ENCODE data around the gene RNF150.

The RNF150 gene

DNA sequence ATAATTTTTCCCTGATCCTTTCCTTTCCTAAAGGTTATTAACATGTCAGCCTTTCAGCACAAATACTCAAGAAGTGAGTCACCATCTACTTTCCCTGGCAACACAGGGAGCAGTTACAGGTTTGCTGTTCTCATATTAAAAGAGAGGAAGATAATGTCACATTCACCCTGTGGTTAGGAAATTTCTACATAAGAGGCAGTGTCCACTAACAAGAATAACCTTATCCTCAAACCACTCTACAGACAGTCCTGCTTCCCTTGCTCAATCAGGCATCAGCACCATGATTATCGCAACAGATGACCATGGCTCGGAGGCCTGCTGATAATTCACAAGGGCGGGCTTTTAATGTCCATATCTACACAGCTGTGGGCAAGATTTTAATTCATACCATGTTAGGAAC, 30.9 kb downstream of the RNF150 start:
- in situ Hi-C loops (cut with HindIII; ENCODE audit: low sequenced_read_pairs), result no loop called here
- TF ChIP-seq, protein P1, sequence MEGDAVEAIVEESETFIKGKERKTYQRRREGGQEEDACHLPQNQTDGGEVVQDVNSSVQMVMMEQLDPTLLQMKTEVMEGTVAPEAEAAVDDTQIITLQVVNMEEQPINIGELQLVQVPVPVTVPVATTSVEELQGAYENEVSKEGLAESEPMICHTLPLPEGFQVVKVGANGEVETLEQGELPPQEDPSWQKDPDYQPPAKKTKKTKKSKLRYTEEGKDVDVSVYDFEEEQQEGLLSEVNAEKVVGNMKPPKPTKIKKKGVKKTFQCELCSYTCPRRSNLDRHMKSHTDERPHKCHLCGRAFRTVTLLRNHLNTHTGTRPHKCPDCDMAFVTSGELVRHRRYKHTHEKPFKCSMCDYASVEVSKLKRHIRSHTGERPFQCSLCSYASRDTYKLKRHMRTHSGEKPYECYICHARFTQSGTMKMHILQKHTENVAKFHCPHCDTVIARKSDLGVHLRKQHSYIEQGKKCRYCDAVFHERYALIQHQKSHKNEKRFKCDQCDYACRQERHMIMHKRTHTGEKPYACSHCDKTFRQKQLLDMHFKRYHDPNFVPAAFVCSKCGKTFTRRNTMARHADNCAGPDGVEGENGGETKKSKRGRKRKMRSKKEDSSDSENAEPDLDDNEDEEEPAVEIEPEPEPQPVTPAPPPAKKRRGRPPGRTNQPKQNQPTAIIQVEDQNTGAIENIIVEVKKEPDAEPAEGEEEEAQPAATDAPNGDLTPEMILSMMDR (IDR thresholded peaks at IDR 0.05; ENCODE audit: low read depth, low read length, missing control alignments), result no peak
- H3K4me3 ChIP-seq (ENCODE audit: low read depth, low read length), result no peak overlapping the region
- peak; percentile 26 for DNase-seq (ENCODE audit: low read depth)

DNA sequence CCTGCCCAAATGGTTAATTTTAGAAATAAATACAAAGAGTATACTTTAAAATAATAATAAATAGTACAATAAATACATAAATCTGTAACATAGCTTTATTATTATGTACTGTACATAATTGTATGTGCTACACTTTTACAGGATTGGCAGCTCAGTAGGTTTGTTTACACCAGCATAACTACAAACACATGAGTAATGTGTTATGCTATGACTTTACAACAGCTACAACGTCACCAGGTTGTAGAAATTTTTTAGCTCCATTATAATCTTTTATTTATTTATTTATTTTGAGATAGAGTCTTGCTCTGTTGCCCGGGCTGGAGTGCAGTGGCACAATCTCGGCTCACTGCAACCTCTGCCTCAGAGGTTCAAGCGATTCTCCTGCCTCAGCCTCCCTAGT, 31.8 kb downstream of the RNF150 start:
- TF ChIP-seq, protein P1 (IDR thresholded peaks at IDR 0.05; ENCODE audit: low read depth, low read length, missing control alignments), result no peak
- no peak for DNase-seq (ENCODE audit: low read depth)
- in situ Hi-C loops (cut with HindIII; ENCODE audit: low sequenced_read_pairs), result no loop called here
- H3K4me3 ChIP-seq (ENCODE audit: low read depth, low read length), result no peak overlapping the region

DNA sequence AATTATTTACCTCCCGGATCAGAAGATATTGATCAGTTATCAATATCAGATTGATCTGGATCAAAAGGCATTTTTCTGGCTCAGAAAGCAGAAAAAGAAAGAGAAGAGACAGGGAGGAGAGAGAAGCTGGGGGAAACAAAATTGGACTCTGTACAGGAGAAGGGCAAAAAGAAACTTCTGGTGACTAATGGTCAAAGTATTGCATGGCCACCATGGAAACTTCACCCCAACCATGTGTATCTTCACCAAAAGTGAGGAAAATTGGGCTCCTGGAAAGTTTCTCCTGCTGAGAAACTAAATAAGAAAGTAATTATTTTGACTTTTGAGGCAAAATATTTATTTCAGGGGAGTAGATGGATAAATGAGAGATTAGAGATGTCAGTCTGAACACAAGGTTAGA, 33.9 kb downstream of the RNF150 start:
- DNase-seq (ENCODE audit: low read depth), result peak; percentile 5
- H3K4me3 ChIP-seq (ENCODE audit: low read depth, low read length), result no peak overlapping the region
- TF ChIP-seq, protein P1 (IDR thresholded peaks at IDR 0.05; ENCODE audit: low read depth, low read length, missing control alignments), result no peak
- in situ Hi-C loops (cut with HindIII; ENCODE audit: low sequenced_read_pairs), result no loop called here

DNA sequence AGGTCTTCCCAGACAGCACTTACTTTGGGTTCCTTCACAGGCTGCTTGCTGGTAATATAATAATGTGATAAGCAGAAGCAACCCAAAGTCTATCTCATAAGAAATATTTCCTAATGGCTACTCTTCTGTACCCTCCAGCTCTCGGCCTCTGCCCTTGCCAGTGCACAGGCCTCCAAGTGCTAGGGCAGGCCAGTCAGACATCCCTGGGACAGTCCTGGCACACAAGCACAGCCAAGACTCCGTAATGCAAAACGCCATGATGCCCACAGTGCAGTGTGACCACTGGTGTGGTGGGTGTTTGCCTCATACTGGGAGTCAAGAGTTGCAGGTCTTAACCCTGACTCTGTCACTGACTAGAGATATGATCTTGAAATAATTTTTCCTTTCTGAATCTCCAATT, 35.1 kb downstream of the RNF150 start:
- TF ChIP-seq, protein P1 (IDR thresholded peaks at IDR 0.05; ENCODE audit: low read depth, low read length, missing control alignments), result no peak
- no peak for DNase-seq (ENCODE audit: low read depth)
- in situ Hi-C loops (cut with HindIII; ENCODE audit: low sequenced_read_pairs), result no loop called here
- no peak overlapping the region for H3K4me3 ChIP-seq (ENCODE audit: low read depth, low read length)

DNA sequence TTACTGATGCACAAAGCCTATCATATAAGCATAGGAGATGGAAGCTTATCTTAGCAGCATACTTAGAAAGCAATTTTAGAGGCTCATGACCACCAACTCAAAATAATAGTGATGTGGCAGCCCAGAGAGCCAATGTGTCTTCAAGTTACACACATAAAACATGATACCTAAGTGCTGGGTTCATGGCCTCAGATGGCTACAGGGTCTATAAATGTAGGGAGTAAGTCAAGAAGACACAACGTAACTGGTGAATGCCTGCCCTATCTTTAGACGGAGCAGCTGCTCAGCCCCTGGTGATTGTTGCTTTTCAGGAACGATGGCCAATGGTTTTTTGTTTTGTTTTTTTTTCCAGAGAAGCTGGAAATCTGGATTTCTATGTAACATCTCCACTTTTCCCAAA, 42.8 kb downstream of the RNF150 start:
- TF ChIP-seq, protein P1 (IDR thresholded peaks at IDR 0.05; ENCODE audit: low read depth, low read length, missing control alignments), result no peak
- no peak for DNase-seq (ENCODE audit: low read depth)
- in situ Hi-C loops (cut with HindIII; ENCODE audit: low sequenced_read_pairs), result no loop called here

DNA sequence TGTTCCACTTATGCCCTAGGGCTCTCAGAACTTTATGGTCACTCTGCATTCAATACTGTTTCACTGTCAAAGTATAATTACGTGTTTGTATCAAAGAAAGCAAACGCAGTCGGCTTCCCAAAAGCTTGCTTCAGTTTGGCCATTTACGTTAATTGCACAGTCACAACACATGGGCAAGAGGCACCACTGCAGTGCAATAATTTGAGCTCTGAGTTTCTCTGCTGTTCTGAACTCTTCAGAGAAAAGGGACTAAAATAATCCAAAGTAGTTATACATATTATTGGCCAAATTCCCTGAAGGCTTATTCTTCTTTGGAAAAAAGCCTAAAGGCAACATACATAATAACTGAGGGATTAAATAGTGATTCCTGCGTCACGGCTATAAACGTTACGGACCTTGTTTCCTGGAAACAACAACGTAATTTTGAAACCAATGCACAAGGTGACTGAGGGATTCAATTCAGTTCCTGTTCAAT, 51.3 kb downstream of the RNF150 start:
- TF ChIP-seq, protein P1 (IDR thresholded peaks at IDR 0.05; ENCODE audit: low read depth, low read length, missing control alignments), result no peak
- in situ Hi-C loops (cut with HindIII; ENCODE audit: low sequenced_read_pairs), result no loop called here
- H3K4me3 ChIP-seq (ENCODE audit: low read depth, low read length), result no peak overlapping the region

More for the DNA sequence above, 42.8 kb downstream of the RNF150 start:
- no peak overlapping the region for H3K4me3 ChIP-seq (ENCODE audit: low read depth, low read length)

DNA sequence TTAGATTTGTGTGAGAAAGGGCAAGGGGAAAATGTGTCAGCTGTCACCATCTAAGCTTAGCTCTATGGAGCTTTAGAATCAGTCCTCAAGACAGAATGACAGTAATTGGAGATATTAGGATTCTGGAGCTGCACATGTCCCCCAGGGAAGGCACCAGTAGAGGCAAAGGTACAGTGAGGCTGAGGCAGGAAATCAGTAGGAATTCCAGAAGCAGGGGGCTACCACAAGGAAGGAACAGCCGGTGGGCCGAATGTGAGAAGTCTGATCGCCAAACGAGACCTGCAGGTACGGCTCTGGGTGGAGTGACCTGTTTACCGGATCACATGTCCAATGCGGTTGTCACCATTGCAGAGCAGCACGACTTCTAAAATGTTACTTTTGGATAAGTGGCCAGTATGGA, 52.6 kb downstream of the RNF150 start:
- TF ChIP-seq, protein P1 (IDR thresholded peaks at IDR 0.05; ENCODE audit: low read depth, low read length, missing control alignments), result no peak
- H3K4me3 ChIP-seq (ENCODE audit: low read depth, low read length), result no peak overlapping the region
- in situ Hi-C loops (cut with HindIII; ENCODE audit: low sequenced_read_pairs), result no loop called here
- DNase-seq (ENCODE audit: low read depth), result no peak

More for the DNA sequence above, 51.3 kb downstream of the RNF150 start:
- DNase-seq (ENCODE audit: low read depth), result no peak

Data from astrocyte of the cerebellum (primary cell).